ENCODE results near the gene EXOSC6.
"Not testable (repeated sequence)": the region's sequence is repeated elsewhere in the genome, so short reads cannot be mapped to it uniquely, and the experiment has no call there.

- TF ChIP-seq TEAD4 (IDR thresholded peaks at IDR 0.05; ENCODE audit: borderline replicate concordance, insufficient read depth); ZBTB33 (IDR thresholded peaks at IDR 0.05; ENCODE audit: borderline replicate concordance, low read depth); CTCF (IDR thresholded peaks at IDR 0.05); MEF2A (IDR thresholded peaks at IDR 0.05; ENCODE audit: borderline replicate concordance, low read depth); MXI1 (IDR thresholded peaks at IDR 0.05; ENCODE audit: low read depth, low read length); MAX (IDR thresholded peaks at IDR 0.05; ENCODE audit: low read depth); EP300 (IDR thresholded peaks at IDR 0.05; ENCODE audit: borderline replicate concordance in 1 of 2, low read depth in 1 of 2, low read length in 1 of 2); NFIC (IDR thresholded peaks at IDR 0.05; ENCODE audit: borderline replicate concordance); EZH2phosphoT487 (IDR thresholded peaks at IDR 0.05; ENCODE audit: borderline replicate concordance, low read depth); SIN3A (IDR thresholded peaks at IDR 0.05; ENCODE audit: borderline replicate concordance, low read depth, low read length); REST (IDR thresholded peaks at IDR 0.05; ENCODE audit: low read depth, low read length); RFX5 (IDR thresholded peaks at IDR 0.05; ENCODE audit: low read length); TAF1 (IDR thresholded peaks at IDR 0.05; ENCODE audit: borderline replicate concordance, low read depth, low read length): not testable (repeated sequence)
These were observed 46.9 kb downstream of the EXOSC6 start for GRCh38 chr16:70204668-70205405.

All from SK-N-SH (cell line).